ENCODE results near the gene KDM8. TPM values are rescaled to one million over a fixed set of nuclear protein-coding genes. Genes with fewer than 3 reads are reported as not detected.
A peak's percentile ranks its signal among the peaks of the same experiment; 100 is the strongest.

The KDM8 gene
- total and polyA plus RNA-seq, 12 donors = 3.4 to 14.6 (median 8.5) TPM

GRCh38 chr16:27238591-27238990, 35.3 kb downstream of the KDM8 start:
- H3K27me3 ChIP-seq = no peaks in the 10 kb centered on the region
- intact Hi-C loops (cut with DNase I) = loop anchor here (5.0 to 10.0 kb wide), 3 partner anchors 76 to 129 kb away; partner anchors contain the start of gene IL4R (in 1 of the 2)
- H3K4me3 ChIP-seq = no peak overlapping the region
- H3K9me3 ChIP-seq (replicated peaks in 1 of 3) = no peaks in the 10 kb centered on the region
- no peak for TF ChIP-seq CTCF (IDR thresholded peaks at IDR 0.05)
- TF ChIP-seq POLR2A (IDR thresholded peaks at IDR 0.05) = no peak
- H3K27ac ChIP-seq = peak overlapping the region in 2 of 5 donors; percentile 14 to 60
- H3K36me3 ChIP-seq (replicated peaks in 1 of 2) = peaks cover 0 to 4% of the 10 kb centered on the region in 2 donors
- DNase-seq = peak in 1 of 7 donors; percentile 8
- 97 to 100% (median 99%) methylated on average over 2 of the region's 2 CpGs for WGBS, 4 donors
- peaks cover 23 to 69% of the 10 kb centered on the region in 2 donors for H3K4me1 ChIP-seq (replicated peaks in 1 of 2)

- WGBS, 4 donors = 97 to 100% (median 99%) methylated on average over 3 to 5 of the region's 5 CpGs
- Histone ChIP-seq H3K36me3 (replicated peaks in 1 of 2) (no peaks in the 10 kb centered on the region), H3K27me3 (no peaks in the 10 kb centered on the region), H3K4me1 (replicated peaks in 1 of 2) (peaks cover 25 to 73% of the 10 kb centered on the region in 2 donors), H3K27ac (no peak overlapping the region), H3K9me3 (replicated peaks in 1 of 3) (no peaks in the 10 kb centered on the region), H3K4me3 (no peak overlapping the region)
- intact Hi-C loops (cut with DNase I) = loop anchor here (5.0 to 10.0 kb wide), 3 partner anchors 76 to 128 kb away; partner anchors contain the start of gene IL4R (in 1 of the 2)
- DNase-seq = peak in 1 of 7 donors; percentile 6
- TF ChIP-seq CTCF (IDR thresholded peaks at IDR 0.05) (no peak), POLR2A (IDR thresholded peaks at IDR 0.05) (no peak)
Measured at GRCh38 chr16:27239026-27239425, 35.7 kb downstream of the KDM8 start.

- H3K4me1 ChIP-seq (replicated peaks in 1 of 2) = peaks cover 29 to 76% of the 10 kb centered on the region in 2 donors
- DNase-seq = peak in 2 of 7 donors; percentile 8 to 43
- peak overlapping the region in 2 of 5 donors; percentile 67 to 84 for H3K27ac ChIP-seq
Measured at GRCh38 chr16:27239906-27240655, 36.8 kb downstream of the KDM8 start.

More at GRCh38 chr16:27239906-27240655, 36.8 kb downstream of the KDM8 start:
- WGBS, 4 donors = 88 to 93% (median 91%) methylated on average over 8 to 9 of the region's 9 CpGs
- H3K4me3 ChIP-seq = no peak overlapping the region
- intact Hi-C loops (cut with DNase I) = loop anchor here (5.0 to 10.0 kb wide), 3 partner anchors 75 to 127 kb away; partner anchors contain the start of gene IL4R (in 1 of the 2)
- no peaks in the 10 kb centered on the region for H3K27me3 ChIP-seq
- H3K36me3 ChIP-seq (replicated peaks in 1 of 2) = no peaks in the 10 kb centered on the region
- no peaks in the 10 kb centered on the region for H3K9me3 ChIP-seq (replicated peaks in 1 of 3)
- TF ChIP-seq CTCF (IDR thresholded peaks at IDR 0.05) = no peak
- TF ChIP-seq POLR2A (IDR thresholded peaks at IDR 0.05) = no peak

Measured in adrenal gland (tissue), 12 donors.